ENCODE measurements around the gene CCNK. TPM values are rescaled to one million over a fixed set of nuclear protein-coding genes. Genes with fewer than 3 reads are reported as not detected.

The CCNK gene
- total and polyA plus RNA-seq, 7 experiments from 2014 or later: 16.5 to 139 (median 72.4) TPM

- Mint-ChIP-seq H3K27me3 (no peaks in the 10 kb centered on the region), H3K27ac (no peak overlapping the region), H3K36me3 (no peaks in the 10 kb centered on the region), H3K4me1 (no peaks in the 10 kb centered on the region), H3K9me3 (no peaks in the 10 kb centered on the region), H3K4me3 (no peak overlapping the region)
- no peak for DNase-seq
- ATAC-seq: no peak
- intact Hi-C loops (cut with micrococcal nuclease): loop anchor here in 1 of 2 donors (5.0 kb wide), 1 partner anchor 166 kb away; the partner anchor contains the start of gene CYP46A1
- no peaks in the 10 kb centered on the region for H3K4me1 ChIP-seq (ENCODE audit: control insufficient read depth in 2 of 2, insufficient read depth in 2 of 2, low read length in 2 of 2)
- H3K27ac ChIP-seq (ENCODE audit: low read depth, low read length): no peak overlapping the region
- POLR2A ChIA-PET: no interaction called here
- no peaks in the 10 kb centered on the region for H3K27me3 ChIP-seq (ENCODE audit: control insufficient read depth in 2 of 2, insufficient read depth in 2 of 2, low read length in 2 of 2)
- no peak overlapping the region for H3K4me3 ChIP-seq (ENCODE audit: low read length)
- H3K9me3 ChIP-seq (ENCODE audit: control insufficient read depth in 2 of 3, low read length in 3 of 3): no peaks in the 10 kb centered on the region
- CTCF ChIA-PET: interaction anchor here (1.2 kb wide), 1 partner anchor 123 kb away, joined by 3 read pairs; no protein-coding TSS in a partner anchor
- peaks cover 0 to 36% (median 0%) of the 10 kb centered on the region in 3 experiments for H3K36me3 ChIP-seq (ENCODE audit: control insufficient read depth in 2 of 3, insufficient read depth in 3 of 3, low read length in 3 of 3)
Observed at GRCh38 chr14:99516156-99516870, 35.1 kb downstream of the CCNK start.

- Mint-ChIP-seq H3K27ac (no peak overlapping the region), H3K4me1 (no peaks in the 10 kb centered on the region), H3K4me3 (peak overlapping the region in 1 of 10 donors; percentile 23), H3K36me3 (no peaks in the 10 kb centered on the region), H3K27me3 (no peaks in the 10 kb centered on the region), H3K9me3 (no peaks in the 10 kb centered on the region)
- no peaks in the 10 kb centered on the region for H3K9me3 ChIP-seq (ENCODE audit: control insufficient read depth in 2 of 3, low read length in 3 of 3)
- H3K4me1 ChIP-seq (ENCODE audit: control insufficient read depth in 2 of 2, insufficient read depth in 2 of 2, low read length in 2 of 2): no peaks in the 10 kb centered on the region
- no peaks in the 10 kb centered on the region for H3K27me3 ChIP-seq (ENCODE audit: control insufficient read depth in 2 of 2, insufficient read depth in 2 of 2, low read length in 2 of 2)
- H3K36me3 ChIP-seq (ENCODE audit: control insufficient read depth in 2 of 3, insufficient read depth in 3 of 3, low read length in 3 of 3): peaks cover 0 to 28% (median 0%) of the 10 kb centered on the region in 3 experiments
- H3K4me3 ChIP-seq (ENCODE audit: low read length): no peak overlapping the region
- intact Hi-C loops (cut with micrococcal nuclease): loop anchor here in 1 of 2 donors (5.0 kb wide), 1 partner anchor 165 kb away; the partner anchor contains the start of gene CYP46A1
- CTCF ChIA-PET: interaction anchor here (1.1 to 1.2 kb wide), 2 partner anchors 22 to 122 kb away, joined by 3 to 4 read pairs; no protein-coding TSS in a partner anchor
- DNase-seq (no peak), ATAC-seq (no peak)
- POLR2A ChIA-PET: no interaction called here
- no peak overlapping the region for H3K27ac ChIP-seq (ENCODE audit: low read depth, low read length)
Observed at GRCh38 chr14:99516871-99517642, 35.8 kb downstream of the CCNK start.

GRCh38 chr14:99517643-99518381, 36.6 kb downstream of the CCNK start:
- H3K4me1 ChIP-seq (ENCODE audit: control insufficient read depth in 2 of 2, insufficient read depth in 2 of 2, low read length in 2 of 2): no peaks in the 10 kb centered on the region
- Mint-ChIP-seq H3K27me3 (no peaks in the 10 kb centered on the region), H3K4me3 (no peak overlapping the region), H3K36me3 (no peaks in the 10 kb centered on the region), H3K4me1 (no peaks in the 10 kb centered on the region), H3K9me3 (no peaks in the 10 kb centered on the region), H3K27ac (no peak overlapping the region)
- no peak for DNase-seq
- intact Hi-C loops (cut with micrococcal nuclease): loop anchor here (1.0 to 5.0 kb wide), 5 partner anchors 86 to 367 kb away; partner anchors contain the start of genes CCDC85C (in 1 of the 2) and CYP46A1 (in 1 of the 2)
- no peak overlapping the region for H3K4me3 ChIP-seq (ENCODE audit: low read length)
- POLR2A ChIA-PET: no interaction called here
- H3K36me3 ChIP-seq (ENCODE audit: control insufficient read depth in 2 of 3, insufficient read depth in 3 of 3, low read length in 3 of 3): peaks cover 0 to 24% (median 0%) of the 10 kb centered on the region in 3 experiments
- CTCF ChIA-PET: interaction anchor here (1.1 to 1.4 kb wide), 3 partner anchors 23 to 121 kb away, joined by 3 to 4 read pairs (median 4); no protein-coding TSS in a partner anchor
- no peak for ATAC-seq
- no peak overlapping the region for H3K27ac ChIP-seq (ENCODE audit: low read depth, low read length)
- H3K9me3 ChIP-seq (ENCODE audit: control insufficient read depth in 2 of 3, low read length in 3 of 3): no peaks in the 10 kb centered on the region
- no peaks in the 10 kb centered on the region for H3K27me3 ChIP-seq (ENCODE audit: control insufficient read depth in 2 of 2, insufficient read depth in 2 of 2, low read length in 2 of 2)

- H3K27ac Mint-ChIP-seq: peak overlapping the region in 1 of 9 donors; percentile 5
- no peaks in the 10 kb centered on the region for H3K9me3 ChIP-seq (ENCODE audit: control insufficient read depth in 2 of 3, low read length in 3 of 3)
- H3K9me3 Mint-ChIP-seq: no peaks in the 10 kb centered on the region
- no peaks in the 10 kb centered on the region for H3K4me1 ChIP-seq (ENCODE audit: control insufficient read depth in 2 of 2, insufficient read depth in 2 of 2, low read length in 2 of 2)
- ATAC-seq (peak; percentile 84), DNase-seq (peak; percentile 69 to 91 (median 81))
- ChIA-PET POLR2A (interaction anchor here (0.5 to 0.6 kb wide), 2 partner anchors 97 to 168 kb away, joined by 3 to 4 read pairs; no protein-coding TSS in a partner anchor), CTCF (interaction anchor here (1.4 kb wide), 1 partner anchor 110 kb away, joined by 4 read pairs; no protein-coding TSS in a partner anchor)
- H3K27me3 Mint-ChIP-seq: no peaks in the 10 kb centered on the region
- no peaks in the 10 kb centered on the region for H3K36me3 Mint-ChIP-seq
- no peak overlapping the region for H3K4me3 ChIP-seq (ENCODE audit: low read length)
- H3K4me3 Mint-ChIP-seq: no peak overlapping the region
- no peaks in the 10 kb centered on the region for H3K4me1 Mint-ChIP-seq
- no peaks in the 10 kb centered on the region for H3K27me3 ChIP-seq (ENCODE audit: control insufficient read depth in 2 of 2, insufficient read depth in 2 of 2, low read length in 2 of 2)
- peaks cover 0 to 16% (median 0%) of the 10 kb centered on the region in 3 experiments for H3K36me3 ChIP-seq (ENCODE audit: control insufficient read depth in 2 of 3, insufficient read depth in 3 of 3, low read length in 3 of 3)
- no peak overlapping the region for H3K27ac ChIP-seq (ENCODE audit: low read depth, low read length)
- intact Hi-C loops (cut with micrococcal nuclease): loop anchor here (1.0 to 5.0 kb wide), 5 partner anchors 86 to 367 kb away; partner anchors contain the start of genes CCDC85C (in 1 of the 2) and CYP46A1 (in 1 of the 2)
Observed at GRCh38 chr14:99518441-99519346, 37.5 kb downstream of the CCNK start.

GRCh38 chr14:99519347-99519881, 38.2 kb downstream of the CCNK start:
- POLR2A ChIA-PET: interaction anchor here (0.5 to 0.6 kb wide), 2 partner anchors 96 to 167 kb away, joined by 3 to 4 read pairs; no protein-coding TSS in a partner anchor
- intact Hi-C loops (cut with micrococcal nuclease): loop anchor here (2.0 to 5.0 kb wide), 2 partner anchors 163 kb away; partner anchors contain the start of gene CYP46A1 (in 1 of the 2)
- H3K4me1 ChIP-seq (ENCODE audit: control insufficient read depth in 2 of 2, insufficient read depth in 2 of 2, low read length in 2 of 2): peaks cover 0 to 2% of the 10 kb centered on the region in 2 donors
- no peaks in the 10 kb centered on the region for H3K9me3 ChIP-seq (ENCODE audit: control insufficient read depth in 2 of 3, low read length in 3 of 3)
- Mint-ChIP-seq H3K27me3 (no peaks in the 10 kb centered on the region), H3K9me3 (no peaks in the 10 kb centered on the region), H3K27ac (no peak overlapping the region), H3K36me3 (no peaks in the 10 kb centered on the region), H3K4me1 (peaks cover 0 to 4% (median under 1%) of the 10 kb centered on the region in 7 donors), H3K4me3 (no peak overlapping the region)
- peaks cover 0 to 9% (median 0%) of the 10 kb centered on the region in 3 experiments for H3K36me3 ChIP-seq (ENCODE audit: control insufficient read depth in 2 of 3, insufficient read depth in 3 of 3, low read length in 3 of 3)
- H3K4me3 ChIP-seq (ENCODE audit: low read length): no peak overlapping the region
- DNase-seq (no peak), ATAC-seq (no peak)
- no peak overlapping the region for H3K27ac ChIP-seq (ENCODE audit: low read depth, low read length)
- no peaks in the 10 kb centered on the region for H3K27me3 ChIP-seq (ENCODE audit: control insufficient read depth in 2 of 2, insufficient read depth in 2 of 2, low read length in 2 of 2)
- CTCF ChIA-PET: interaction anchor here (0.6 kb wide), 1 partner anchor 79 kb away, joined by 3 read pairs; no protein-coding TSS in a partner anchor
